PC-3 (cell line): Measurements from ENCODE around the gene TRIM31.

Experiments used
- CTCF ChIP-seq: fragments of 300-600 bp; sonication (generic); conservative IDR thresholded peaks from 2 replicates; pipeline ENCODE4 v1.5.1; 2017; ENCODE audit warnings: antibody characterized with exemption, low read depth, mild to moderate bottlenecking, low read length
- EZH2 ChIP-seq: fragments of 300-600 bp; sonication (generic); IDR thresholded peaks from one replicate; pipeline ENCODE4 v1.6.1; 2017; ENCODE audit warnings: antibody characterized with exemption, mild to moderate bottlenecking, low read length; ENCODE audit not compliant: unreplicated experiment
- EZH2phosphoT487 ChIP-seq: fragments of 300-600 bp; sonication (generic); IDR thresholded peaks from 2 replicates; pipeline ENCODE4 v1.6.1; 2018; ENCODE audit warnings: mild to moderate bottlenecking, antibody characterized with exemption, low read length, borderline replicate concordance

DNA sequence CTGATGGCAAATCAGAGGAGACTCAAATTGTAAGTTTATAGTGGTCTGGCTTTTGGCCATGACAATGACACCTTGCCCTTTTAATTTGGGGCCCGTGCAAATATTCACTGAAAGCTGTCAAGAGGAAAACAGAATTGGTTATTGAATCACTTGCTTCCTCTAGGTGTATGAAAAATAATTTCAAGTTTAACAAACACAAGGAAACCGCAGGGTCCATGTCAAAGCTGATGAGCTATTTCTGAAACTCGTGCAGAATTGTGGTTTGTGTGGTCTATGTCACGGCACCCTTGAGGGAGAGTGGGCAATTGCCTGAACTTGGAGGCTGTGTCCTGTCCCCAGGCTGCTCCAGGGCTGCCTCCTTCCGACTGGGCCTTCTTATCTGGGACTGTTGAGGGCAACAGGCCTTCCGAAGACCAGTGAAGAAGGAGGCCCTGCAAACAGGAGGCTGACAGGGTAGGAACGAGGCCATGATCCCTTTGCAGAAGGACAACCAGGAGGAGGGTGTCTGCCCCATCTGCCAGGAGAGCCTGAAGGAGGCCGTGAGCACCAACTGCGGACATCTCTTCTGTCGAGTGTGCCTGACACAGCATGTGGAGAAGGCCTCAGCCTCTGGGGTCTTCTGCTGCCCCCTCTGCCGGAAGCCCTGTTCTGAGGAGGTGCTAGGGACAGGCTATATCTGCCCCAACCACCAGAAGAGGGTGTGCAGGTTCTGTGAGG, 23.8 kb upstream of the TRIM31 start:
- TF ChIP-seq CTCF (no peak), EZH2 (no peak), EZH2phosphoT487 (no peak)
